ENCODE data around the gene HSD17B1. TPM values are rescaled to one million over a fixed set of nuclear protein-coding genes. Genes with fewer than 3 reads are reported as not detected.

The HSD17B1 gene
- total RNA-seq, 1 donor from 2014 or later = 1.5 TPM

- Histone ChIP-seq H4K20me1 (ENCODE audit: insufficient read depth, low read length) (peaks cover 7% of the 10 kb centered on the region), H3K79me2 (ENCODE audit: insufficient read depth, low read length) (peaks cover 54% of the 10 kb centered on the region), H3K4me3 (ENCODE audit: insufficient read depth, low read depth, low read length) (no peak overlapping the region), H3K4me1 (ENCODE audit: insufficient read depth, low read length) (peaks cover 32% of the 10 kb centered on the region), H3K9ac (ENCODE audit: low read length) (peak overlapping the region; percentile 96), H2AFZ (ENCODE audit: low read depth, low read length) (no peak overlapping the region), H3K36me3 (ENCODE audit: insufficient read depth, low read length) (peaks cover 15% of the 10 kb centered on the region), H3K9me3 (ENCODE audit: insufficient read depth, low read depth, low read length) (no peaks in the 10 kb centered on the region), H3K4me2 (ENCODE audit: low read length) (peak overlapping the region; percentile 95), H3K27ac (ENCODE audit: low read depth, low read length) (no peak overlapping the region), H3K27me3 (ENCODE audit: insufficient read depth, low read length) (no peaks in the 10 kb centered on the region)
- DNase-seq (ENCODE audit: low read depth) = no peak
- Mint-ChIP-seq H3K27ac (ENCODE audit: unreplicated experiment) (no peak overlapping the region), H3K4me3 (ENCODE audit: unreplicated experiment) (peak overlapping the region; percentile 92), H3K9me3 (ENCODE audit: unreplicated experiment) (no peaks in the 10 kb centered on the region), H3K4me1 (ENCODE audit: low read depth, unreplicated experiment) (peaks cover 22% of the 10 kb centered on the region), H3K27me3 (ENCODE audit: low read depth, unreplicated experiment) (no peaks in the 10 kb centered on the region), H3K36me3 (ENCODE audit: low read depth, unreplicated experiment) (peaks cover 8% of the 10 kb centered on the region)
- no peak for TF ChIP-seq EZH2 (IDR thresholded peaks at IDR 0.05; ENCODE audit: insufficient read depth, low read length)
- TF ChIP-seq, protein P1, sequence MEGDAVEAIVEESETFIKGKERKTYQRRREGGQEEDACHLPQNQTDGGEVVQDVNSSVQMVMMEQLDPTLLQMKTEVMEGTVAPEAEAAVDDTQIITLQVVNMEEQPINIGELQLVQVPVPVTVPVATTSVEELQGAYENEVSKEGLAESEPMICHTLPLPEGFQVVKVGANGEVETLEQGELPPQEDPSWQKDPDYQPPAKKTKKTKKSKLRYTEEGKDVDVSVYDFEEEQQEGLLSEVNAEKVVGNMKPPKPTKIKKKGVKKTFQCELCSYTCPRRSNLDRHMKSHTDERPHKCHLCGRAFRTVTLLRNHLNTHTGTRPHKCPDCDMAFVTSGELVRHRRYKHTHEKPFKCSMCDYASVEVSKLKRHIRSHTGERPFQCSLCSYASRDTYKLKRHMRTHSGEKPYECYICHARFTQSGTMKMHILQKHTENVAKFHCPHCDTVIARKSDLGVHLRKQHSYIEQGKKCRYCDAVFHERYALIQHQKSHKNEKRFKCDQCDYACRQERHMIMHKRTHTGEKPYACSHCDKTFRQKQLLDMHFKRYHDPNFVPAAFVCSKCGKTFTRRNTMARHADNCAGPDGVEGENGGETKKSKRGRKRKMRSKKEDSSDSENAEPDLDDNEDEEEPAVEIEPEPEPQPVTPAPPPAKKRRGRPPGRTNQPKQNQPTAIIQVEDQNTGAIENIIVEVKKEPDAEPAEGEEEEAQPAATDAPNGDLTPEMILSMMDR (IDR thresholded peaks at IDR 0.05; ENCODE audit: insufficient read depth, low read depth, low read length) = no peak
- FAIRE-seq = no peak
These were observed 11.2 kb downstream of the HSD17B1 start for GRCh38 chr17:42563950-42564349.

DNA sequence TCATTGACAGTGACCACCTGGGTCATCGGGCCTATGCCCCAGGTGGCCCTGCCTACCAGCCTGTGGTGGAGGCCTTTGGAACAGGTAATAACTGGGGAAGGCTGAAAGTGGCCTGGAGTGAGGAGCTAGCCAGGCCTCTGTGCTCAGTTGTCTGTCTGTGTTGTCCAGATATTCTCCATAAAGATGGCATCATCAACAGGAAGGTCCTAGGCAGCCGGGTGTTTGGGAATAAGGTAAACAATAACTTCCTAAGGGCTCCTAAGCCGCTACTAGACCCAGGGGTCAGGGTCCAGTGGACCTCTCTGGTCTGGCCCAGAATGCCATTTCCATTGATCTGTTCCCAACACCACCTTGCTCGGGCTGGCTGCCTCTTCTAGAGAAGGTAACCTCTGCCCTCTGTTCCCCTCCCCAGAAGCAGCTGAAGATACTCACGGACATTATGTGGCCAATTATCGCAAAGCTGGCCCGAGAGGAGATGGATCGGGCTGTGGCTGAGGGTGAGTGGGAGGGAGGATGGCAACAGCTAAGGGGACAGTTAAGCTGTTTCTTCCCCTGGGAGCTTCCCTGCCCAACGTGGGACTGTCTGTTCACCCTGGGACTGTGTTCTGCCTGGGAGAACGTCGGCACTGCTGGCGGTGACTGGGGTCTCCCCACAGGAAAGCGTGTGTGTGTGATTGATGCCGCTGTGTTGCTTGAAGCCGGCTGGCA lies 12.2 kb downstream of the HSD17B1 start:
- no peaks in the 10 kb centered on the region for H3K9me3 Mint-ChIP-seq (ENCODE audit: unreplicated experiment)
- Histone ChIP-seq H3K27me3 (ENCODE audit: insufficient read depth, low read length) (no peaks in the 10 kb centered on the region), H3K4me1 (ENCODE audit: insufficient read depth, low read length) (peaks cover 37% of the 10 kb centered on the region), H3K79me2 (ENCODE audit: insufficient read depth, low read length) (peaks cover 64% of the 10 kb centered on the region), H3K27ac (ENCODE audit: low read depth, low read length) (no peak overlapping the region), H3K4me2 (ENCODE audit: low read length) (no peak overlapping the region), H3K4me3 (ENCODE audit: insufficient read depth, low read depth, low read length) (no peak overlapping the region), H3K36me3 (ENCODE audit: insufficient read depth, low read length) (peaks cover 25% of the 10 kb centered on the region), H3K9me3 (ENCODE audit: insufficient read depth, low read depth, low read length) (no peaks in the 10 kb centered on the region), H3K9ac (ENCODE audit: low read length) (no peak overlapping the region), H4K20me1 (ENCODE audit: insufficient read depth, low read length) (peaks cover 13% of the 10 kb centered on the region), H2AFZ (ENCODE audit: low read depth, low read length) (no peak overlapping the region)
- no peaks in the 10 kb centered on the region for H3K27me3 Mint-ChIP-seq (ENCODE audit: low read depth, unreplicated experiment)
- no peak overlapping the region for H3K4me3 Mint-ChIP-seq (ENCODE audit: unreplicated experiment)
- no peak overlapping the region for H3K27ac Mint-ChIP-seq (ENCODE audit: unreplicated experiment)
- FAIRE-seq (no peak), DNase-seq (ENCODE audit: low read depth) (no peak)
- peaks cover 15% of the 10 kb centered on the region for H3K36me3 Mint-ChIP-seq (ENCODE audit: low read depth, unreplicated experiment)
- TF ChIP-seq, protein P1 (IDR thresholded peaks at IDR 0.05; ENCODE audit: insufficient read depth, low read depth, low read length) = no peak
- TF ChIP-seq EZH2 (IDR thresholded peaks at IDR 0.05; ENCODE audit: insufficient read depth, low read length) = no peak
- H3K4me1 Mint-ChIP-seq (ENCODE audit: low read depth, unreplicated experiment) = peaks cover 25% of the 10 kb centered on the region

Measured in astrocyte (in vitro differentiated cells and primary cell).